ENCODE measurements around the gene CELA3B. TPM values are rescaled to one million over a fixed set of nuclear protein-coding genes. Genes with fewer than 3 reads are reported as not detected.

The CELA3B gene
- total and polyA plus RNA-seq, 8 donors, result 2,923 to 21,242 (median 14,182) TPM

GRCh38 chr1:21956720-21957552, 19.9 kb upstream of the CELA3B start:
- no peaks in the 10 kb centered on the region for H3K27me3 ChIP-seq
- peak overlapping the region; percentile 54 to 86 (median 71) for H3K27ac ChIP-seq
- H3K4me1 ChIP-seq, result peaks cover 11 to 15% (median 13%) of the 10 kb centered on the region in 3 donors
- peak overlapping the region in 2 of 4 donors; percentile 10 to 26 for H3K4me3 ChIP-seq
- intact Hi-C loops (cut with DNase I), result loop anchor here in 1 of 3 donors (10.0 kb wide), 1 partner anchor 52 kb away; no protein-coding TSS in a partner anchor
- H3K36me3 ChIP-seq, result no peaks in the 10 kb centered on the region
- peak; percentile 80 to 94 (median 91) for DNase-seq
- H3K9me3 ChIP-seq, result no peaks in the 10 kb centered on the region
- TF ChIP-seq CTCF (IDR thresholded peaks at IDR 0.05), result no peak
- FAIRE-seq, result no peak
- WGBS, 2 donors, result 8 to 9% methylated on average over 18 of the region's 18 CpGs
- peak; percentile 90 to 92 (median 91) for ATAC-seq

- TF ChIP-seq CTCF (IDR thresholded peaks at IDR 0.05), result no peak
- no peaks in the 10 kb centered on the region for H3K9me3 ChIP-seq
- H3K27me3 ChIP-seq, result no peaks in the 10 kb centered on the region
- no peak overlapping the region for H3K27ac ChIP-seq
- no peaks in the 10 kb centered on the region for H3K36me3 ChIP-seq
- DNase-seq (no peak), ATAC-seq (no peak), FAIRE-seq (no peak)
- intact Hi-C loops (cut with DNase I), result loop anchor here in 1 of 3 donors (10.0 kb wide), 1 partner anchor 177 kb away; the partner anchor contains the start of gene USP48
- H3K4me3 ChIP-seq, result no peak overlapping the region
- WGBS, 2 donors, result 77% methylated on average over 2 of the region's 2 CpGs
- peaks cover 11 to 15% (median 13%) of the 10 kb centered on the region in 3 donors for H3K4me1 ChIP-seq
These were observed 15.5 kb upstream of the CELA3B start for GRCh38 chr1:21961337-21961736.

- ATAC-seq (no peak), DNase-seq (no peak), FAIRE-seq (no peak)
- Histone ChIP-seq H3K27me3 (no peaks in the 10 kb centered on the region), H3K36me3 (no peaks in the 10 kb centered on the region), H3K4me3 (no peak overlapping the region), H3K27ac (no peak overlapping the region), H3K4me1 (peaks cover 7 to 11% (median 9%) of the 10 kb centered on the region in 3 donors), H3K9me3 (no peaks in the 10 kb centered on the region)
- intact Hi-C loops (cut with DNase I), result loop anchor here in 1 of 3 donors (10.0 kb wide), 1 partner anchor 177 kb away; the partner anchor contains the start of gene USP48
- WGBS, 2 donors, result 24 to 46% methylated on average over 2 of the region's 2 CpGs
- no peak for TF ChIP-seq CTCF (IDR thresholded peaks at IDR 0.05)
These were observed 15.0 kb upstream of the CELA3B start for GRCh38 chr1:21961799-21962198.

GRCh38 chr1:21963477-21964217, 13.2 kb upstream of the CELA3B start:
- H3K27me3 ChIP-seq, result no peaks in the 10 kb centered on the region
- H3K36me3 ChIP-seq, result no peaks in the 10 kb centered on the region
- WGBS, 2 donors, result 50 to 51% methylated on average over 11 of the region's 11 CpGs
- no peaks in the 10 kb centered on the region for H3K9me3 ChIP-seq
- ATAC-seq (peak; percentile 83 to 99 (median 92)), DNase-seq (peak; percentile 64 to 94 (median 86)), FAIRE-seq (no peak)
- H3K4me1 ChIP-seq, result no peaks in the 10 kb centered on the region
- intact Hi-C loops (cut with DNase I), result loop anchor here in 1 of 3 donors (10.0 kb wide), 1 partner anchor 179 kb away; the partner anchor contains the start of gene USP48
- TF ChIP-seq CTCF (IDR thresholded peaks at IDR 0.05), result peak; percentile 82 to 93 (median 86)
- no peak overlapping the region for H3K4me3 ChIP-seq
- no peak overlapping the region for H3K27ac ChIP-seq

Measured in pancreas (tissue), 10 donors.